NCI-H146 treated with DMSO at 0.1 percent for 48 hours (cell line): Measurements from ENCODE around the gene GRIPAP1.
"Not testable (repeated sequence)": the region's sequence is repeated elsewhere in the genome, so short reads cannot be mapped to it uniquely, and the experiment has no call there.

Source experiments
- DNase-seq: peaks from one replicate; lab custom pipeline; 2025; ENCODE audit not compliant: unreplicated experiment; lab: John Stamatoyannopoulos, UW

GRIPAP1 gene

DNA sequence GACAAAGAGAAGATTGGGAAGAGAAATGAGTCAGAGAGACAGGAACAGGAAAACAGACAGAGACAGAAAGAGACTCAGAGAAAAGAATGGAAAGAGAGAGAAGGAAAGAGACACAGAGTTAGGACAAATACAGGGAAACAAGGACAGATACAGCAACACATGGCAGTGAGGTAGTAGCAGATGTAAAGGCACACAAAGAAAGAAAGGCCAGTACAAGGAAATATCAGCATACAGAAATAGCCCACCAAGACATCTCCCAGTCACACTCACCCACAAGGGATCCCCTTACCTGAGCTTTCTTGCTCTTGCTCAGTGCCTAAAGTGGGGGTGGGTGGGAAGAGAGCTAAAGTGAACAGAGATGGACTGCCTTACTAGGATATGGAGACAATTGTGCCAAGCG is 4.2 kb downstream of the GRIPAP1 start:
- DNase-seq = no peak

DNA sequence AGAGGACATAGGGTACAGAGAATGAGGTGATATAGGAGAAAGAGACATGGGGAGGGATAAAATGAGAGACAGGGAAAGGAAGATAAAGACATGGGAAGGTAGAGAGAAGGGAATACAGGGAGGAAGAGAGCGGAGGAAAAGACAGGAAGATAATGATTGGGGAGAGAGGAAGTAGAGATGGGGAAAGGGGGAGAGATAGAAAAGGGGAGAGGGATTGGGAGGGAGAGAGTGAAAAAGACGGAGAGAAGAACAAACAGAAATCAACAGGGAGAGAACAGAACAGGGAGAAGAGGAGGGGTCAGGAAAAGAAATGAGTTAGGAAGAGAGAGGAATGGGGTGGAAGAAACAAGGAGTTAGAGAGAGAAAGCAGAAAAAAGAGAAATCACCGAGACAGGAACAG is 4.6 kb downstream of the GRIPAP1 start:
- no peak for DNase-seq

DNA sequence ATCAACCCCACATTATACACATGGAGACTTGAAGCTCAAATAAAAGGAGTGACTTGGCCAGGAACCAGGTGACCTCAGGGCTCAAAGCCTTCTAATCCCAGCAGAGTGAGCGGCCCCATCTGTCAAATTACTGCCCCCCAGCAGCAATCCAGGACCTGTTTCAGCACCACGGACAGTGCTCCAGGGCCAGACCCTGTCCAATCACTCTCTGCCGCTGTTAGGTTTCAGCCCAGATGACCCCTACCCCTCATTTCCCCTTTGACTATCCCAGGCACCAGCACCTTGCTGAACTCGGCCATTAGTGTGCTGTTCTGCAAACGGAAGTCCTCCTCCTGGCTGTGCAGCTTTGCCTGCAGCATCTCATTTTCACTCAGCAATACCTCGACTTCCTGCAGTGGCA is 5.1 kb downstream of the GRIPAP1 start:
- no peak for DNase-seq

DNA sequence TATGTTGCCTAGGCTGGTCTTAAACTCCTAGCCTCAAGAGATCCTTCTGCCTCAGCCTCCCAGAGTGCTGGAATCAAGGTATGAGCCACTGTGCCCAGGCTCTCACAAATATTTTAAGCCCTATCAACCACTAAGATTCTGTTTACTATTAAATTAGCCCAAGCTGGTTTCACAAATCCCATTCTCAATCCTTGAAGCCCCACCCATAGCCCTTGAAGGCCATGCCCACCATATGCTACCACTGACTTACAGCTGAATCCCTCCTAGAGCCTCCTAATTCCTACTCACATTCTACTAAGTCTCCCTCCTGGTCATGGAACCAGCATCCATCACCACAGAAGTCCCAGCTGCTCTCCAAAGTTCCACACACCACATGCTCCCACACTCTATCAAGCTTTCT is 9.7 kb downstream of the GRIPAP1 start:
- DNase-seq = no peak

DNA sequence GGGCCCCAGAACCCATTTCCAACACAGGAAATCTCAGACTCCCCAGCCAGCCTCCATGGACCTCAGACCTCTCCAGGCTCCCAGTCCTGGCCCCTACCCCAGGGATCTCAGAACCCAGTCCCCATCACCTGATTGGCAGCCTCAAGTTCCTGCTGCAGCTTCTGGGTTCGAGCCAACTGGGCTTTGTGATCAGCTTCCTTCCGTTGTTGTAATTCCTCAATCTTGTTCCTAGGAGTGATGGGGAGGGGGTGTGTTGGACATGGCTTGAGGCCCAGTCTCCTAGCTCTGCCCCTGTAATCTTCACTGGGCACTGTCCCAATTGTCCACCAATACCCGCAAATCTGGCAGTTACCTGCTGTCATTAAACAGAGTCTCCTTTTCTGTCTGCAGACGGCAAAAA is 12.6 kb downstream of the GRIPAP1 start:
- no peak for DNase-seq

DNA sequence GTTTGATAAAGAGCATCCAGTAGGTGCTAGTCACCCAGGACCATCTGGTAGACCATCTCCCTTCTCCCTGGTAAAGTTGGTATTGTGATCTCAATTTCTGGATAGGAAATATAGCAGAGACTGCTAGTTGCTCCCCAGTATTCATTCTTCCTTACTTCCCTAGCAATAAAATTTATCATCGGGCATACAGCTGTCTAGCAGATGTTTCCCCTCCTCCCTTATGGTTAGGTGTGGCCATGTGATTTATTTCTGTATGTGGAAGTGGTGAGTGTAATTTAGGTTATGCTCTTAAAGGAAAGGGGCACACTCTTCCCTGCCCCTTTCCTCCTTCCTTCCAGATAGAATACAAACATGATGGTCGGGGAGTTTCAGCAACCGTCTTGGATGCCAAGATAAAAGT is 18.2 kb downstream of the GRIPAP1 start:
- no peak for DNase-seq

DNA sequence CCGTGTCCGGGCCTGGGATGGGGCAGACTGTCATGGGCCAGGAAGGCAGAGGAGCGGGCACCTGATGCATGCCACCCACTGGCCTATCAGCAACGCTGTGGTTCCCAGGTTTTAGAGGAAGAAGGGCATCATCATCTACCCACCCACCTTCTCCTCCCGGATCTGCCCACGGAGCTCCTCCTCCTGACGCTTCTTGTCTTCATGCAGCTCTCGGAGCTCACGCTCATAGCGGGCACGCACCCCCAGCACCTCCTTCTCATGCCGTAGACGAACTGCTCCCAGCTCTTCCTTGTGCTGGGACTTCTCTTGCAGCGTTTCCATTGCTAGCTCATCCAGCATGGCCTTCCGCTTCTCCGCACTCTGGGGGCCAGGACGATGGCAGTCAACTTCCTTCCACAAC is 19.0 kb downstream of the GRIPAP1 start:
- no peak for DNase-seq

DNA sequence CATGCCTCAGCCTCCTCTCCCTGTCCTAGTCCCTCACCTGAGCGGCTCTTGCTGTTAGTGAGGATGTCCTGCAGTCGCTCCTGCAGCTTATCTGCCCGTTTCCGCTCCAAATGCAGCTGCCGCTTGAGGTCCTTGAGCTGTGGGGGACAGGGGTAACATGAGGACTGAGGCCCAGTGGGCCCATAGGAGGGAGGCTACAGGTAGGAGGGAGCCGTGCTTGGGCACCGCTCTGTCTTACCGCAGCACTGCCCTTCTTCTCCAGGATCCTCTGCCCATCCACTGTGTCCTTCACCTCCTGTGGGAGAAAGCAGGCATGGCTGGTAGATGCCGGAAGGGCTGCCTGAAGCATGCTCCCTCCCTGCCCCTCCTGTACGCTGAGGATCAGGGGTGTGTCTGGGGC is 20.9 kb downstream of the GRIPAP1 start:
- DNase-seq = no peak

DNA sequence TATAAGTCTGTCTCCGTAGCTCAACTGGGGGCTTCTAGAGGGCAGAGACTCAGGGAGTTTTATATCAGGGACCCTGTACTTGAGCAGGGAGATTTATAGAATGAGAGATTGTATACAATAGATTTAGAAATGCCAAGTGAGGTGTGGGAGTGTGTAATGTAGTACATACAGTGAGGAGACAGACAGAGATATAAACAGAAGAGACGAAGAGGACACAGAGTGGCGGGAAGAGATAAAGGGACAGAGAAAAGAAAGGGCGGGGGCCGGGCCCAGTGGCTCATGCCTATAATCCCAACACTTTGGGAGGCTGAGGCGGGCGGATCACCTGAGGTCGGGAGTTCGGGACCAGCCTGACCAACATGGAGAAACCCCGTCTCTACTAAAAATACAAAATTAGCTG is 21.7 kb downstream of the GRIPAP1 start:
- DNase-seq = not testable (repeated sequence)

DNA sequence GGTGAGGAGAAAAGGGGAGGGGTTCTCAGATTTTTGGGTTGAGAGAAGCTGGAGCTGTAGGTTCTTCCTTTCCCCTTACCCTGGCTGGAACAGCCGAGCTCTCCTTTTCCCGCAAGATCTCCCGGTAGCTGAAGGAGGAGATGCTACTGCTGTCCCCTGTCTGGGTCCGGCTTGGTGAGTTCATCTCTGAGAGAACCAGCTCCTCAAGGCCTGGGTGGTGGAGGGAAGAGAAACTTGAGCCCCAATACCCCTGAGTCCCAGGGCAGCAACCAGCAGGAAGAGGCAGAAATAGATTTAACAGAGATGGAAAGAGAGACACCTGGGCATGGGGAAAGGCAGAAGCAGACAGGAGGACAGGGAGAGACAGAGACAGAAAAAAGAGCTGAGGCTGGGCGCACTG is 23.8 kb downstream of the GRIPAP1 start:
- no peak for DNase-seq

DNA sequence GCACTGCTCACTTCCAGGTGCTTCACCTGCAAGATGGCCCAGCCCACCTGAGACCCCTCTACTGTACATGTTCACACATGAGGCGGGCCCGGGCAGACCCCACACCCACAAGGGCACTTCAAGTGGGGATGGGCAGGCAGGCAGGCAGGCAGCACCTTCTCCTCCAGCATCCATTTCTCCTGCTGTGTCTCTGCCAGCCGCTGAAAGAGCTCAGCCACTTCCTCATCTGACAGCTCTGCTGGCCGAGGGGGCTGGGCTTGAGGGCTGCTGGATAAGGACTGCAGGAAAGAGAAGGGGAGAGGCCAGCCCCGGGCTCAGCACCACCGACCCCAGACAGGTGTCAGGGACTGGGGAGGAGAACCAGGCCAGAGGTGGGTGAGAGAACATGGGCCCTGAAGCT is 26.0 kb downstream of the GRIPAP1 start:
- no peak for DNase-seq

DNA sequence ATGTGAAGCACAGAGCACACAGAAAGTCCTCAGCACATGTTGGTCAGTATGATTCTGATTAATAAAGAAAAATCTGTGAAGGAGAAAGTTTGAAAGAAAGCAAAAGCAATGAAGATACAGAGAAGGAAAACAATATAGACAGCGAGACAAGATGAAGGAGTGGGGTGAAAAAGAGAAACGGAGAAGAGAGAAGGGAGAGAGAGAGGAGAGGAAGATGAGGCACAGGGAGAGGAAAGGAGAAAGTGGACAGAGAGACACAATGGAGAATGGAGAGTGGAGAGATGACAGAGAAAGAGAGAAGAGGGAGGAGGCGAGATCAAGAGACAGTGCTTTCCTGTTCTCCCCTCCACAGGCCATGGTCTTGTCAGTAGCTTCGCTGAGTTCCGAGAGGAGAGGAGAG is 26.5 kb downstream of the GRIPAP1 start:
- no peak for DNase-seq

DNA sequence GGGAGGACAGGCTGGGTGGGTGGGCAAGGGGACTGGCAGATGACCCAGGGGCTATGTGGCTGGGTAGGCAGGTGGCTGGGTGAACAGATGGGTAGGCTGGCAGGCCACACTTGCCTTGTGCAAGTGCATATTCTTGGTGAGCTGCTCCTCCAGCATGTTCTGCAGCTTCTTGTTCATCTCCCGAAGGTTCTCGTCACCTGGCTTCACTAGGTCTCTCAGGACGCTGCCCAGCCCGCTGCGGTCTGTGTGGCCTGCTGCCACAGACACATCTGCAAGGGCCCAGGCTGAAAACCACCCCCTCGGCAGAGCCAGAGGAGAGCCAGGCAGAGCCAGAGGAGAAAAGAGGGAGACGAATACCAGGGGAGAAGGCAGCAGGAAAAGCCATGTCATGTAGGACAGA is 27.0 kb downstream of the GRIPAP1 start:
- no peak for DNase-seq

DNA sequence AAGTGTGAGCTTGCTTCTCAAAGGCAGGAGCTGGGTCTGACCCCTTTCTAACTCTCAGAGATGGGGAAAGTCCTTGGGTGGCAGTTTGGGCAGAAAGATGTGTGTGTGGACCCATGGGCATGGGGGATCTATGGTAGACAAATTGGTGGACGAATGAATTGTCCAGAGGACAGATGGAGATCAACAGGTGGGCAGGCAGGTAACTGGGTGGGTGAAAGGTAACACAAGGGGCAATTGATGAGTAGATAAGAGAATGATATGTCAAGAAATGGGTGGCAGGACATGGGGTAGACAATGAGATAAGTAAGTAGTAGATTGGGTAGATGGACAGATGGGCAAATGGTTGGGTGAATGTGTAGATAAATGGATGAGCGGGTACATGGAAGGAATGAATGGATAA is 27.5 kb downstream of the GRIPAP1 start:
- no peak for DNase-seq

DNA sequence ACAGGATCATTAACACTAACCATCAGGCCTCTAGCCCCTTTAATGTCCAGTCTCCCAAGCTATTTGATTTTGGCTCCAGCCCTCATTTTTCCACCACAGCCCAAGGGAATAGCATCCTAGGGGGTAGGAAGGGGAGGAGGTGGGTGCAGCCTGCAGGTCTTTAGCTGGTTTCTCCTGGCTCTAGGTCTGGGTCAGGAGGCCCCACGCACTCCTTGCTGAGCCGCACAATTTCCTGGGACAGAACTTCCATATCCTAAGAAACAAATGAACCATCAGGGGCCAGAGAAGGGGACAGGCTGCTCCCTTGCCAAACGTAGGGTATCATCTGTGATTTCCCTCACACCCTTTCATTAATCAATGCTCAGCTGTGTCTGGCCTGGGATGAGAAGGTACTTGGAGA is 28.0 kb downstream of the GRIPAP1 start:
- no peak for DNase-seq

DNA sequence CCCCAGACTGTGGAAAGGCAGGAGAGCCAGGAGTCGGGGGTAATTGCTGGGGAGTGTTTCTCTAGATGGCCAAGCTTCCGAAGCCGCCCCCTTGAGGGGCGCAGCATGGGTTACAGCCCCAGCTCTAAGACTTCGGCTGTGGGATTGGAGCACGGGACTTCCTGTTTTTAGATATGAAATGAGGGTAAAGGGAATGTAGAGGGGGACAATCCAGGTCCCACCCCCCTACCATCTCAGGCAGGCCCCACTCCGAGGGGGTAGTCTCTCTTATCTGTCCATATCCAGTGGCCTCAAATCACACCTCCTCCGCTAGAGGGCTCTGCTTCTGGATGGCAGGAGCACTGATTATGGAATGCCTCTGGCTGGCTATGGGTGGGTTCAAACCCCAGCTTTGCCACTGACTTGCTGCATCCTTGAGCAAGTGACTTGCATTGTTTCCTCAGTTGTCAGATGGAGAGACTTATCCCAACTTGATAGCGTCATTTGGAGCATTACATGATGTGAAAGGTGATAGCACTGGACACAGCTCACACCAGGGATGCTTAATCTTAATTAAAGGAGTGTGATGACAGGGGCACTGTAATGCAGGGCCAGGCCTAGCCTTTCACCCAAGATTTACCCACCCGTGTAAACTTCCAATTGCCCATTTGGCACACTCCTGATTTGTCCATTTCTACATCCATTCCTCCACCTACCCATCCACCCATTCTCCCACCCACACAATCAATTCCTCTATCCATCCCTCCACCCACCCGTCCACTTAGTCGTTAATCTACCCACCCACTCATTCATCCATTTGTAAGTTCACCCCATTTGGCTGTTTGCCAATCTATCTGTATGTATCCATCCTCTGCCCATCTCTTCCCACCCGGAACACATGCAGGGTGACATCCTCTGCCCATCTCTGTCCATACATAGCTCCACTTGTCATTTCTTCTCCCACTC is 29.6 kb downstream of the GRIPAP1 start:
- peak; percentile 37 for DNase-seq

DNA sequence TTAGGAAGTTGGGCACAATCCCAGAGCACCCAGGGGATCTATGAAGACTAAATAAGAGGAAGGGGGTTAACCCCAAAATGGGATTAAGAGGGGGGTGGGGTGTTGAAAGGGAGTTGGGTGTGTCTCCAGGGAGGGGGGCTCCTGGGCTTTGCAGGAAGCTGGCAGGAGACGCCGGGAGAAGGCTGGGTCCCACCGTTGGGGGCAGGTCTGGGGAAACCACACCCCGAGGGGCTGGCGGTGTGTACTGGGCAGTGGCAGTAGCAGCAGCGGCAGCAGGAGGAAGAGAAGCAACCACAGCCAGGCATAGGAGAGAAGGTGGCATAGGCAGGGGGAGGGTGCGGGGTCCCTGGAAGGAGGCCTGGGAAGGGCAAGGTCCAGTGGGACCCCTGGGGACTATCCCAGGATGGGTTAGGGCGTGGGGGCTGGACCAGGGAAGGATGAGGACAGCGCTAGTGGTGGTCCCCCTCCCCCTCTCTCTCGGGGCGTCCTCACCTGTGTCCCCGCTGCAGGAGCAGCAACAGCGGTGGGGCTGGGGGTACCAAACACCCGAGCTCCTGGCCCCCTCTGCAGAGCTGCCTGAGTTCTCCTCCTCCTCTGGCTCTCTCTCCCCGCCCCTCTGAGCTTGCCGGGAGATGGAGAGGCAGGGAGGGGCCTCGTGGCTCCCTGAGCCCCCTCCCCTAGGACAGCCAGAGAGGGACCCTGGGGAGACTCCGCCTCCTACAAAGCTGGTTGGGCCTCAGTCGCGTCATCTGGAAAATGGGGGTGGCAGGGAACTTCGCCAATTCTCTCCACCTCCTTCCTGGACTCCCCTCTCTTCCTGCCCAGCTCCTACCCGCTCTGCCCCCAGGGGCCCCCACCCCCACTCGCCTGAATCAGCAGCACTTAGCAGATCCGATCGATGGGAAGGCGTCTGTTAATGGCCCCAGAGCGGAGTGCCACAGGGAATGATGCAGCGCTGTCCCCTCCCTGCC is 30.5 kb downstream of the GRIPAP1 start, which contains the start of gene KCND1:
Gene KCND1, minus strand, starts transcription at position 596 of the 971 bp plus-strand sequence. CDS start 1,573 bp downstream, outside the sequence.
- DNase-seq = peak; percentile 72

DNA sequence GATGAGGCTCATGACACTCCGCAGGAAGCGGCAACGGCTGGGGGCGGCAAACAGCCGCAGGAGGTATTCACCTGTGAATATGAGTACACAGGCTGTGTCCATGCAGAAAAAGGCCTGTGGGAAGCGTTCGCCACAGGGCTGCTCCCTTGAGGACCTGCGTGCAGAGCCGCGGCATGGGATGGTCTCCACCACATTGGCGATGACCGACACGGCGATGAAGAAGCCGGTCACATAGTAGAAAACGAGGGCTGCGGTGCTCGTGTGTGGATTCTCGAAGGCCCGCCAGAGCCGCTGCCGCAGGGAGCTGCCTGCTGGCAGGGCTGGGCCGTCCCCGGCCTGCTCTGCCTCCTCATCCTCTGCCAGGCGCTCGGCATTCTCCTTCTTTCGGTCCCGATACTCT is 32.6 kb downstream of the GRIPAP1 start:
- DNase-seq = no peak

DNA sequence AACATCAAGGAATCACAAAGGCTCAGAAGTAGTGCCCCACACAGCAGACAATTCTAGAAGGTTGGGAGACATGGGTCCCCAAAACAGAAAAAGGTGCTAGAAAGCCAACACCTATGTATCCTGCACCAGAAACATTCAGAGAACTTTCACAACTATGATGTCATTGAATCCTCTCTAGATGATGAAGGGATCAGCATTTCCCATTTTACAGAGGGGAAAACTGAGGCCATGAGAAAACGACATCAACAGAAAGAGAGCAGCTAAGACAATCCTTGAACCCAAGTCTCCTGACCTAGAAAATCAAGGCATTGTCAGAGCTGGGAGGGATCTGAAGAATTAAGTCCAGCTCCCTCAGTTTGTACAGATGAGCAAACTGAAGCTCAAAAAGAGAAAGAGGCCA is 33.7 kb downstream of the GRIPAP1 start:
- DNase-seq = no peak

DNA sequence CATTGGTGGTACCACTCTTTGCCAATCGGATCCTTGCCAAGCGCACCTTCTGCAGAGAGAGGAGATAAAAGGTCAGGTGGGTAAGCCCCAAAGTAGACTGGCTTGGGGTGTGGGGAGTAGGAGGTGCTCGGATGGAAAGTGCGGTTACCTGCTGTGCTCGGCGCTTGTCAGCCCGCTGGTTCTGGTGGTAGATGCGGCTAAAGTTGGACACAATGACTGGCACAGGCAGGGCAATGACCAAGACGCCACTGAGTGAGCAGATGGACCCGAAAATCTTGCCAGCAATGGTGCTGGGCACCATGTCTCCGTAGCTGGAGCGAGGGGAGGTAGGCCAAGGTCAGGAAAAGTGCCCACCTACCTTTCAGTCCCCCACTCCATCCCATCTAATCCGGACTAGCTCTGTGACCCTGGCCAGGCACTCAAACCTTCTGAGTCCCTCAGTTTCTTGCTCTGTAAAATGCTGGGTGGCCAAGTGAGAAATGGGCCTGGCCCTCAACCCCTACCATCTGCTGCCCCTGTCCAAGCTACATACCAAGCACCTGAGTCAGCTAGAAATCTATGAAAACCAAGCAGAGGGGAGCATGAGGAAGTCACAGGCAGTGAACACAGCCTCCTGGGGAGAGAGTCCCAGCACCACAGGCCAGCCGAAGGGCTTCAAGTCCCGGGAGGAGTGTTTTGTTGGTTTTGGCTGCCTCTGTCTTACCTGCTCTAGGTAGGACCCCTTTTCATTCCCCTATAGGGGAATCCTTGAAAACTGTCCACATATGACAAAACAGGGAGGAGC is 35.1 kb downstream of the GRIPAP1 start:
- DNase-seq = no peak

DNA sequence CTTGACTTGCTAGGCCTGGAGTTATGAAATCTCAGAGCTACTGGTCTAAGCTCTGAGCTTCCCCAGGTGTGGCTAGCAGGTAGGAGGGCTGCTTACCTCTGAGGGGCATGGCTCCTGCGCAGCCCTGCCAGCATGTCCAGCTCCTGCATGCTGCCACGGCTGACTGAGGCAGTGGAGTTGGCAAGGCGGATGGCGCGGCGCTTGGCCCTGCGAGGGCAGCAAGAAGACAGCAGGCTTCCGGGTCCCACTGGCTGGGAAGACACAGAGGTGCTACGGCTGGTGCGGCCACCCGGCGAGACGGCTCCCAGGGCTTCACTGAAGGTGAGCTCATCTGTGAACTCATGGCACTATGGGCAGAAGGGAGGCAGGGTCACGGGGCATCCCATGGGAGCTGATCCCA is 36.1 kb downstream of the GRIPAP1 start:
- no peak for DNase-seq
